ENCODE measurements around the gene SHISA6. TPM values are rescaled to one million over a fixed set of nuclear protein-coding genes. Genes with fewer than 3 reads are reported as not detected.

The SHISA6 gene
- total RNA-seq, 1 donor from 2014 or later, result 0.59 TPM

GRCh38 chr17:11256877-11257276 lies 15.9 kb downstream of the SHISA6 start:
- ATAC-seq, result no peak
- intact Hi-C loops (cut with micrococcal nuclease), result no loop called here
- no peak for DNase-seq

DNA sequence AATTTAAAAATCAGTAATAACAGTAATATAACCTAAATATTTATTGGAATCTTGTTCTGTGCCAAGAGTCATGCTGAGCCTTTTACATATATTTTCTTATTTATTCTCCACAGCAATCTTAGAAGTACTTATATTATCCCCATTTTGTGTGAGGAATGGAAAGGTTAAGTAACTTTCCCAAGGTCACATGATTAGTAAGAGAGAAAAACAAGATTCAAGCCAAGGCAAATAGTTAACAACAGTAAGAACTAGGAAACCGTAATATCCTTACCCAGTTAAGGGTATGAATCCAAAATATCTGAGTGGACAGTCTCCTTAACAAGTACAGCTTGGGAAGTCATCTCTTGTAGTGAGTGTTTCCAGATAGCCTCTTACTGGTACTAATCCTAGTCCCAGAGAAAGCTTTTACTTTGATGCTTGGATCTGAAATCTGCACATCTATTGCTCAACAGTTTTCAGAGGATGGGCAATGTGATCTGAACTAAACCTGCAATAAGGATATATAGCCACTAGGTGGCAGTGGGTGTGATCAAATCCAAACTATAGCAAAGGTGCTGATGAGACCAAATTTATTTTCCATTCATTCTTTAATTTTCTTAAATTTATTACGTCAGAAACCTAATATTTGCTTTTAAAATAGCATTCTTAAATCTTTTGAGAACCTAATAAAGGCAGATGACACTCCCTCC lies 23.3 kb downstream of the SHISA6 start:
- DNase-seq (no peak), ATAC-seq (no peak)
- intact Hi-C loops (cut with micrococcal nuclease), result no loop called here

DNA sequence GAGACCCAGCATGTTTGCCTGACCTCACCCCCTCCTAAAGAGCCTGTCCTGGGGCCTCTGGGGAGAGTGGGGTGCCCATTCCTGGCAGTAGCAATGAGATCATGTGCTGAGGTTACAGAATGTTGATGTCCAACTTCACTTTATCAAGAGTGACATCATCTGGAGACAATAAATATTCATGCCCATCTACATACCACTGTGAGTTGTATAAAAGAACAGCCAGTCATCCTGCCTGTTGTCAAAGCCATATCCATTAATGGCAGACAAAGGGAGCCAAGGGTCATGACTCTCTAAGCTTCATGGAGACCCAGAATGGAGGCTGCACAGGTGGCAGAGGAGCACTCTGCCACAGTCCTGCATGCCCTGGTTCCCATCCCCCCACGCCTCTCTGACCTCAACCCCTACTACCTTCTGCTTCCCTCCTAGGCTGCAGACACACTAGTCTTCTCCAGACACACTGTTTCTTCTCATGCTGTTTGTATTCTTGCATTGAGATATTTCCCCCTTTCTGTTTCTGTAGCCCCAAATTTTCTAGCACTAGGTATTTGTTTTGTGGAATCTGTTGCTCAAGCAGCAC lies 27.1 kb downstream of the SHISA6 start:
- intact Hi-C loops (cut with micrococcal nuclease), result no loop called here
- DNase-seq, result no peak
- ATAC-seq, result no peak

GRCh38 chr17:11269210-11269609 lies 28.2 kb downstream of the SHISA6 start:
- ATAC-seq, result no peak
- intact Hi-C loops (cut with micrococcal nuclease), result no loop called here
- DNase-seq, result no peak

DNA sequence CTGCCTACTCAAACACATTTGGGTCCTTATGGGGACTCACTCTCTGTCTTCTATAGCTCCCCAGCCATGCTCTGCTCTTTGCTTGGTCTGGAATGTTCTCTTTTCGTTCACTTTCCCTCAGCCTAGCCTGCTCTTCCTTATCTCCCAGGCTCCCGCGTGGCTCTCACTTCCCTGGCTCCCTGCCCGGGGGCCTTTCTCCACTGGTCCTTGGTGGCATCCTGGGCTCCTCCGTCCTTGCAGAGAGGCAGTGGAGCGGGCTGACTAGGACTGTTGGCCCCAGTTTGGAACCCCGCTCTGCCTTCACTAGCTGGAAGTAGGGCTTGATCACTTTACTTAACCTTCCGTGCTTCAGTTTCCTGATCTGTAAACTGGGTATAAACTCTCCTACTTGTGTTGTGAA lies 31.2 kb downstream of the SHISA6 start:
- DNase-seq, result no peak
- intact Hi-C loops (cut with micrococcal nuclease), result no loop called here
- ATAC-seq, result no peak

DNA sequence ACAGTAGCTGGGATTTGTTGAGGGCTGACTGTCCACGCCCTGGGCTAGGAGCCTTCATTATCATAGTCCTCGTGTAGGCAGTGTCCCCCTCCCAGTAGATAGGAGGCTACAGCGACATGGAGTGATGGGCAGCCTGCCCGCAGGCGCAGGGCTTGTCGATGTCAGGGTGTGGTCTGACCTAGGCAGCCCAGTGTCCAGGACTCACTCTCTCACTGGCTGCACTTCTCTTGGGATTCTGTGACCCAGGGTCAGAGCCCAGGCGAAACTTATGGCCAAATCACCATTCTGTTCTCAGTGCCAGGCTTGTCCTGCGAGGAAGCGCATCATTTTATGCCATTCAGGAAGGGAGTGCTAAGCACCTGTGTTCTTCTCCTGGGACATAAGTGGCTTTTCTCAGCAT lies 32.6 kb downstream of the SHISA6 start:
- intact Hi-C loops (cut with micrococcal nuclease), result no loop called here
- DNase-seq, result no peak
- ATAC-seq, result no peak

- intact Hi-C loops (cut with micrococcal nuclease), result no loop called here
- ATAC-seq (peak; percentile 35), DNase-seq (no peak)
Measured at GRCh38 chr17:11274106-11274505, 33.1 kb downstream of the SHISA6 start.

DNA sequence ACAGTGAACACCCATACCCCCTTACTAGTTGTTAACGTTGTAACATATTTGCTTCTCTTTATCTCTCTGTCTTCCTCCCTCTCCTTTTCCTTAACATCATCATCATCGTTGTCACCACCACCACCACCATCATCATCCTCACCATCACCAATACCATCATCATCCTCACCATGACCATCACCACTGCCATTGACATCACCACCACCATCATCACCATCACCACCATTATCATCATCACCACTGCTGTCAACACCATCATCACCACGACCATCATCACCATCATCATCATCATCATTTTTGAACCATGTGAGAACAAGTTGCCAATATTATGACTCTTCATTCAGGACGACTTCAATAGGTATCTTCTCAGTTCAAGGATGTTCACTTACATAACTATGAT lies 35.5 kb downstream of the SHISA6 start:
- DNase-seq, result no peak
- no peak for ATAC-seq
- intact Hi-C loops (cut with micrococcal nuclease), result no loop called here

- no peak for DNase-seq
- ATAC-seq, result no peak
- intact Hi-C loops (cut with micrococcal nuclease), result no loop called here
Measured at GRCh38 chr17:11278186-11278991, 37.4 kb downstream of the SHISA6 start.

DNA sequence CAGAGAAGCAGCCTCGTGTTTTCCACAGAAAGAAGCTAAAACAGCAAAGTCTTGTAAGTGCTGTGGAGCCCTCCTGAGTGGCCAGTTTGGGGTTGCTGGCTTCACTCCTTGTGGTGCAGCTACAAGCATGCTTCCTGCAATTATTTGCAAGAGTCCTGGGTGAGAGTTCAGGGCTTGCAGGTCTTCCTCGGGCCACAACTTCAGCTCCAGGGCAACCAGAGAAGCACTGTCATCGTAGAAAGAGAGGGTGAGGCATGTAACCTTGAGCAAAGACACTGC lies 37.9 kb downstream of the SHISA6 start:
- DNase-seq, result no peak
- ATAC-seq, result no peak
- intact Hi-C loops (cut with micrococcal nuclease), result no loop called here

DNA sequence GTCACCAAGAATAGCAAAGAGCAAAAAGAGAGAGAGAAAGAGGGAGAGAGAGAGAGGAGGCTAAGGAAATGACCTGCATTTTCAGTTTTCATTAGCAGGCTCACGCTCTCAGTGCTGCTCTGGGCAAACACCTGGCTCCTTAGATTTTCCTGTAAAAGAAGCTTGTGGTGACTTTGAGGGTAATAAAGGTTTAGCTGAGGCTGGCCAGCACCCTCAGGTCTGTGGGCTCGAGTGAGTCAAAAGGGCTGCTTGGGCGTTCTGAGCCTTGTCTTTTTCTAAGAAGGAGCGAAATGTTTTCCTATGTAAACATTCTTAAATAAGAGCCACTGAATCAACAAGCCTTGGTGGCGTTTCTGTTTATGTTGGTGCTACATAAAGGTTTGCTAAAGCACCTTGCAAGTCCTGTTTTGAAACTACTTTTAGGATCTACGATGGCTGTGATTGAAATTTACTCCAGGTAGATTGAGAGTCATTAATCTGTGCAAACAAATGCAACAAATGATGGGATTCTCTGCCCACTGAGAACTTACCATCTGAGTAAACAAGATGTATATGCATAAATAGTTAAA lies 38.8 kb downstream of the SHISA6 start:
- no peak for DNase-seq
- intact Hi-C loops (cut with micrococcal nuclease), result no loop called here
- no peak for ATAC-seq

- intact Hi-C loops (cut with micrococcal nuclease), result no loop called here
- no peak for DNase-seq
- ATAC-seq, result no peak
Measured at GRCh38 chr17:11282586-11282985, 41.6 kb downstream of the SHISA6 start.

DNA sequence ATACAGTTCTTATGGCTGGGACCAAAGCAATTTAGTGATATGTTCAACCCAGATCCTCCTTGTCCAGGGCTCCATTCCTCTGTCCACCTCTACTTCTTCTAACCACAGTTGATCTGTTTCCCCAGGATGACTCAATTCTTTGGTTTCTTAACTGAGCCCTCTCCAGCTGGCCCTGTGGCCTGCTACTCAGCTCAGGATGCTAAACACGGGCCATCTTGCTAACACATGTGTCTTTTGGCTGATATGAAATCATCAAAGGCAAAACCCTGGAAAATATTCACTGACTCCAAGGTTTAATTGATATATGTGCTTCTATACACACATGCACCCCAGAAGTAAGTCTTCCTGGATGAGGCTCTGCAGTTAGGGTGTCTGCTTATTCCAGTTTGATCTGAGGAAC lies 43.8 kb downstream of the SHISA6 start:
- DNase-seq (no peak), ATAC-seq (no peak)
- intact Hi-C loops (cut with micrococcal nuclease), result no loop called here

DNA sequence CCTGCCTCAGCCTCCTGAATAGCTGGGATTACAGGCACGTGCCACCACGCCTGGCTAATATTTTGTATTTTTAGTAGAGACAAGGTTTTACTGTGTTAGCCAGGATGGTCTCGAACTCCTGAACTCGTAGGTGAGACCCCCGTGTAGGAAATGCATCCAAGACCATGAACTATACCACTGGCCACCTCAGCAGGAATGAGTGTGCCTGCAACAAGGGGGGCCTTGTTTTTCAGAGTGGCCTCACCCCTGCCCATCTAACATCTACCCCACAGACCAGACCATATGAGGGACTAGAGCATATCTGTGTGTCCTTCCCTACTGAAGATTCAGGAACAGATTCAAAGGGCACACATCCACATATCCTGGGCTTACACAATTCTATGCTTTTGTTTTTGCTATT lies 44.9 kb downstream of the SHISA6 start:
- ATAC-seq (no peak), DNase-seq (no peak)
- intact Hi-C loops (cut with micrococcal nuclease), result no loop called here

GRCh38 chr17:11287791-11288190 lies 46.8 kb downstream of the SHISA6 start:
- DNase-seq (no peak), ATAC-seq (no peak)
- intact Hi-C loops (cut with micrococcal nuclease), result no loop called here

DNA sequence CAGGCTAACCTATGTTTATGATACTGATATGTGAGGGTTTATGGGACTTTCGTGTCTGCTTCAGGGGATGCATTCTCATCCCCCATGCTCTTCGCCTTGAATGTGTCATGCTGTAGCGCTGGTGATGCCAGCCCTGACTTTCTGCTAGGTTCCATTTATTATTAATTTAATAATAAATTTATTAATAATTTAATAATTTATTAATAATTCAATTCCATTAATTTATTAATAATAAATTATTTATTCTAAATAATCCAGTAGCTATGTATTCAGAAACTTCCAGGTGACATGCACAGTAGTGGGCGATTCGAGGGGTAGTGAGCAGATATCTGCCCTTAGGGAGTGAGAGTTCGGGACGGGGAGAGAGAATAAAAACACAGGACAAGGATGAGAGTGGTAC lies 49.8 kb downstream of the SHISA6 start:
- DNase-seq (no peak), ATAC-seq (no peak)
- intact Hi-C loops (cut with micrococcal nuclease), result no loop called here

GRCh38 chr17:11292491-11292890 lies 51.5 kb downstream of the SHISA6 start:
- intact Hi-C loops (cut with micrococcal nuclease), result no loop called here
- no peak for ATAC-seq
- no peak for DNase-seq

DNA sequence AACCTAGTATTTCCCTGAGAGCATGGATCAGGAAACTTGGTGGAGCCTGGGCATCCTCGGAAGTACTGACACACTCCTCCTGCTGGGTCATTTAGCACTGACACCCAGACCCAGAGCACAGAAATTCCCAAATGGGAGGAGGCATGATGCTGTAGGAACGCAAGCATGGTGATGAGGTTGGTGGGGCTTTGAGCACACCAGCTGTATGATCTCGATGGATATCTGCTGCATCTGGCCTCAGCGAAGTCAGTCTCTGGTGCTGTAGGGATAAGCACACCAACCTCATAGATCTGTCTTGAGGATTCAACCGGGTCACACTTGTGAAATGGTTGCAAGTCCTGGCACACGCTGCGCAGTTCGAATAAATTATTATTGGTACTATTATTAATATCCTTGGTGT lies 52.5 kb downstream of the SHISA6 start:
- ATAC-seq (no peak), DNase-seq (no peak)
- intact Hi-C loops (cut with micrococcal nuclease), result no loop called here

DNA sequence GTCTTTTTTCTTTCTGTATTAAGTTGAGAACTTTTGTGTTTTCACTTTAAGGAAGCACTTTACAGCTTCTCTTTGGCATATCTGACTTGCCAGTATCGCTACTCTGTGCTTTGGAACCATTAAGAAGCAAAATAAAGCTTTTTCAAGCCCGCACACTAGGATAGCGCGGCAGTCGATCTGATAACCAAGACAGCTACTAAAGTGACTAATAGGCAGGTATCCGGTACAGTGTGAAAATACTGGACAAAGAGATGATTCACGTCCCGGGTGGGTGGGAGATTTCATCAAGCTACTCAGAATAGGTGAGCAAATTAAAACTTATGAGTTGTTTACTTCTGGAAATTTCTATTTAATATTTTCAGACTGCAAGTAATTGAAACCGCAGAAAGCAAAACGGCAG lies 53.8 kb downstream of the SHISA6 start:
- intact Hi-C loops (cut with micrococcal nuclease), result no loop called here
- DNase-seq (no peak), ATAC-seq (no peak)

GRCh38 chr17:11296994-11297393 lies 56.0 kb downstream of the SHISA6 start:
- DNase-seq (no peak), ATAC-seq (no peak)
- intact Hi-C loops (cut with micrococcal nuclease), result no loop called here

DNA sequence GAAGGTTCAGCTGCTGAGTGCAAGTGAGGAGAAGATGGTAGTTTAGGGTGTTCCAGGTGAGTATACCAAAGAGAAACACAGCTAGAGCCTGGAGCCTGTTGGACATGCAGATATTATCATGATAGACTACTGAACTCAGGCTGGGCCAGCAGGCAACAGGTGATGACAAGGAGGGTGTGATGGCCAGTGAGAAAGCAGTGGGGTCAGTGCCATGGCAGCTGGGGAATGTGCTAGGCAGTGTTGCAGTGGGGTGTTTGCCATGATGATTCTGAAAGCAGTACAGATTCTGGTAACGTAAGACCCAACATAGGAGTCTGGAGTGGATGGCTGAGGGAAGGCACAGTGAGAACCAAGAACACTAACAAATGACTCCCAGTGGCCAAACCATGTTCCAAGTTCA lies 57.4 kb downstream of the SHISA6 start:
- DNase-seq (no peak), ATAC-seq (no peak)
- intact Hi-C loops (cut with micrococcal nuclease), result no loop called here

Data from left ventricle myocardium superior (tissue), 1 donor.